Inflammatory macrophage treated with lipopolysaccharide for 1 hour (primary cell): ENCODE results near the gene AP1B1.
"Not testable (repeated sequence)": the region's sequence is repeated elsewhere in the genome, so short reads cannot be mapped to it uniquely, and the experiment has no call there.

Experiments used
- DNase-seq, 2 donors: peaks; one replicate each; pipeline ENCODE4 v3.0.0-alpha.2; 2020 to 2022

The AP1B1 gene

GRCh38 chr22:29386708-29387107, 1.7 kb downstream of the AP1B1 start:
- no peak for DNase-seq

DNA sequence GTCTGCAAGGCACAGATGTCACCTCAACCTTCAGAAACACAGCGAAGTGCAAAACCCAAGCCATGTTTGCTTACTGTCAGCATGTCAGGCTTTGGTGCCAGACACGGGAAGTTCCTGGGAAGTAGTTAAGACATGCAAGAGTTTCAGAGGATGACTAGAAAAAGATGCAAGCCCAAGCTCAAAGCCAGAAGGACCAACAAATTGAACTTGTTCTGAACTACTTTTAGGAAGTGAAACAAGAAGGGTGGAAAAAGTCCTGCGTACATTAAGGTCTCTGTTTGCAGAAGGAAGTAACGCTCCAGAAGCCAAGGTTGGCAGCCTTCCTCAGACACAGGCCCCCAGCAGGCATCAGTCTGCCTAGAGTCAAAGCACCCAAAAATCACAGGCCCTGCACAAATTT, 2.6 kb downstream of the AP1B1 start:
- peak; percentile 84 to 91 for DNase-seq

- DNase-seq: no peak
Measured at GRCh38 chr22:29385151-29385704, 3.1 kb downstream of the AP1B1 start.

DNA sequence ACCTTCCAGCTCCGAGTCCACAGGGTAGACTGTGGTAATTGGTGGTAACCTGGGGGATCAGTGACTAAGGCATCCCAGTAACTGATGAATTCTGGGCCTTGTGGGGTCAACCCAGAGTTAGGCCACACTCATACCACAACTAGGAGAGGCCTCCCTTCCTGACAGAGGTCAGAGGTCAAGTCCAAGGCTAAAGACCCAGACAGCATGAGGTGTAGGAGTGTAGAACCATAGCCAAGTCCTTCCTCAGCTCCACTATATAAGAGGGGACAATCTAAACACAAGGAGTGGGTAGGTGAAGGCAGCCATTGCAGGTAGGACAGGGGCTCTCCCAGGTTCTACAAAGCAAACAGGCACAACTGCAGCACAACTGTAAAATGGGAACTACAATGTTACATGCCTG, 4.6 kb downstream of the AP1B1 start:
- no peak for DNase-seq

GRCh38 chr22:29382580-29383302, 5.6 kb downstream of the AP1B1 start:
- no peak for DNase-seq

DNA sequence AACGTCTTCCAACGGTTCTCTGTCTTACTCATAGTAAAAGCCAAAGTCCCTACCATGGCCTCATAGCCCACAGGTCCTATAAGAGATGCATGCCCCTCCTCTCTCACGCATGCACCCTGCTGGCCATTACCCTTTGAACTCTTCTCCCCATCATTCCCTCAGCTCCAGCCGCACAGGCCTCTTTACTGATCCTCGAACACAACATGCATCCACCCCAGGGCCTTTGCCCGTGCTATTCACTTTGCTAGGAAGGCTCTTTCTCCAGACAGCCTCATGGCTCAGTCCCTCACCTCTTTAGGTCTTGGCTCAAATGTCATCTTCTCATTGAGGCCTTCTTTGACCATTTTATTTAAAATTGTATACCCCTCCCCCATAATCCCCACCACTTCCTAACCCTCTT, 7.5 kb downstream of the AP1B1 start:
- no peak for DNase-seq

- no peak for DNase-seq
Measured at GRCh38 chr22:29380032-29380781, 8.2 kb downstream of the AP1B1 start.

DNA sequence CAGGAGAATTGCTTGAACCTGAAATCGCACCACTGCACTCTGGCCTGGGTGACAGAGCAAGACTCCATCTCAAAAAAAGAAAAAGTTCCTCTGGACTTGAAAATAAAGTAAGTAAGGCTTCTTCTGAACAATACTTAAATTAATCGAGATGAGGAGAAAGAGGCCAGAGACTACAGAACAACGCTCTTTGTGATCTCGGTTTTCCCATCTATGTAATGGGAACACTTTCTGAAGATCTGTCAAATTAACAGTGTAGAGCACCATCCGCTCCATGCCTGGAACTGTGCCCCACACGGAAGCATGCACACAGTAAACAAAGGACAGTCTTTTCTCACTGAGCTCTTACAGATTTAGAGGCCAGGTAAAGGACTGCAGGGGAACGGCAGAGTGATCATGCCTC, 9.1 kb downstream of the AP1B1 start:
- DNase-seq: no peak

DNA sequence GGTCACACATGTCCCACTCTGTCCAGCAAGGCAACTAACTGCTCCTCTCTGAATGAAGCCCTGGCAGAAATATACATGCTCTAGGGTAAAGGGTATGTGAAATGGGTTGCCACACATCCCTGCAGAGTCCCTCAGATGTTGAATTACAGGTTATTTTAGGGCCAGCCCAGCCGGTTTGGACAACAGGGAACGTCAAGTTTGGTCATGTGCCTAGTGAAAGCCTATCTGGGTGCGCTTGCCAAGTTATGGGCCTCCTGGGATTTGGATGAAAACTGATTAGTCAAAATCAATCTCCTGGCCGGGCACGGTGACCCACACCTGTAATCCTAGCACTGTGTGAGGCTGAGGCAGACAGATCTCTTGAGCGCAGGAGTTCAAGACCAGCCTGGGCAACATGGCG, 10.4 kb downstream of the AP1B1 start:
- DNase-seq: no peak

DNA sequence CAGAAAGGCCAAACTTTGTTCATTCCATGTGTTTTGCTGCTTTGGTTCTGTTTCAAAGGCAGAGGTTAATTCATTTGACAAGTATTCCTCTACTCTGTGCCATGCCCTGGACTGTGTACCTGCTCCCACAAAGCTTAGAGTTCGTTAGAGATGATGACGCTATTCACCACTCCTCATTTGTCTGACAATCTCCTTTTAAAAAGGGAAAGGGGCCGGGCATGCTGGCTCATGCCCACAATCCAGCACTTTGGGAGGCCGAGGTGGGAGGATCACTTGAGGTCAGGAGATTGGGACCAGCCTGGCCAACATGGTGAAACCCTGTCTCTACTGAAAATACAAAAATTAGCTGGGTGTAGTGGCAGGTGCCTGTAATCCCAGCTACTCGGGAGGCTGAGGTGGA, 11.7 kb downstream of the AP1B1 start:
- not testable (repeated sequence) for DNase-seq

GRCh38 chr22:29375398-29376076, 12.8 kb downstream of the AP1B1 start:
- DNase-seq: no peak

DNA sequence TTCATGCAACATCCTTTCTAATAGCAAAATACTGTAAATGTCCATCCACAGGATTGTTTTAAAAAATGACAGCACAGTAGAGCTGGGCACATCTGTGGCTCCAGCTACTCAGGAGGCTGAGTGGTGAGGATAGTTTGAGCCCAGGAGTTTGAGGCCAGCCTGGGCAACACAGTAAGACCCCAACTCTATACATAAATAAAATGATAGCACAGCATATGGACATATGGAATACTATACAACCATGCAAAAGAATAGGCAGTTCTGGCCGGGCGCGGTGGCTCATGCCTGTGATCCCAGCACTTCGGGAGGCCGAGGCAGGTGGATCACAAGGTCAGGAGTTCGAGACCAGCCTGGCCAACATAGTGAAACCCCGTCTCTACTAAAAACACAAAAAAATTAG, 13.6 kb downstream of the AP1B1 start:
- DNase-seq: not testable (repeated sequence)

- no peak for DNase-seq
Measured at GRCh38 chr22:29374401-29374800, 14.0 kb downstream of the AP1B1 start.

DNA sequence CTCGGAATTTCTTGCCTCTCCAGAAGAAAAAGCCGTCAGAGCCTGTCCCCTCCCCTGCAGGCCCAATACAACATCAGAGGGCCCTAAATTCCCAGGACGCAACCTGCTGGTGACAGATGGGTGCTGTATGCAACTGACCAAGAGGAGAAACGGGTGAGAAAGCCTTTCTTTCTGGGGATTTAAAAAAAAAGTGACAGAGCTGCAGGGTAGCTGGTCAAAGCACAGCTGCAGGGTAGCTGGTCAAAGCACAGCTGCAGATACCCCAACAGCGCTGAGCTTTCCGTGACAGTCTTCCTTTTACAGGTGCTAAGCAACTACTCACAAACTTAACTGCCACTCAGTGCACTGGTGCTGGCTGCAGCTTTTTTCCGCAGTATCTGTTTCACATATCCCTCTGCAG, 17.8 kb downstream of the AP1B1 start:
- DNase-seq: no peak

- peak; percentile 79 to 83 for DNase-seq
Measured at GRCh38 chr22:29369460-29369859, 18.9 kb downstream of the AP1B1 start.

DNA sequence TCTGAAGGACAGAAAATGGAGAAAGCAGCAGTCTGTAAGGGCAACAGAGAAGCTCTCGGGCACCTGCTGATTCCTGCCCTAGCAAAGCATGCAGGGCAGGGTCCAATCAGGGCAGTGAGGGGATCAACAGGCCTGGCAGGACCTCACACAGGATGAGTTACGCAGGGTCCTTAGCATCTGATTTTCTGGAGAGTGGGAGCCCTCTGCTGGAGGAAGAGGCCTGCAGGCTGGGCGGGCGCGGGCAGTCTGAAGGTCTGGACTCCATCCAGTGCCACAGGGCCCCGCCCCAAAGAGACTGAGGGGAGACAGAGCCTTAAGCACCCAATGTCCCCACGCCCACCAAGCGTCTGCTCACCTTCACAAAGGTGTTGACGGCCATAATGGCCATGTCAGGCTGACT, 28.9 kb downstream of the AP1B1 start:
- no peak for DNase-seq

GRCh38 chr22:29357193-29357890, 31.0 kb downstream of the AP1B1 start:
- not testable (repeated sequence) for DNase-seq

- no peak for DNase-seq
Measured at GRCh38 chr22:29353860-29354259, 34.5 kb downstream of the AP1B1 start.

DNA sequence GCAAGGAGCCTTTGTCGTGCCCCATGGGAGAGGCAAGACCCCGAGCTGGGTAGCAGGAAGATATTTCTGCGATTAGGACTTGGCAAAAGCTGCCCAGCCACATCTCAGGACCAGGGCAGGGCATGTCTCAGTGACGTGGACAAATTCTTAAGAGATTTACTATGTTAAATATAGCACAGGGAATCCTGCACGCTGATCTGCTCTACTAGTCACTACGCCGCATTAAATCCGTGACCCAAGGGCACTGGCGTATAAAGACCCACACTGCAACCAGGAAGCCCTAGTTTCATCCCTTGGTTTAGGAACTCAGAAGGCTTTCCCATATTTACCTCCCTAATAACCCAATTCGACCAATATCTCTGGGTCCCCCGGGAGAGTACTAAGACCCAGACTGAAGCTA, 35.1 kb downstream of the AP1B1 start:
- no peak for DNase-seq

GRCh38 chr22:29352778-29353177, 35.6 kb downstream of the AP1B1 start:
- no peak for DNase-seq

- no peak for DNase-seq
Measured at GRCh38 chr22:29351891-29352290, 36.5 kb downstream of the AP1B1 start.

GRCh38 chr22:29351042-29351441, 37.3 kb downstream of the AP1B1 start:
- no peak for DNase-seq

GRCh38 chr22:29348956-29349355, 39.4 kb downstream of the AP1B1 start:
- DNase-seq: no peak
